HL-60/S4 (cell line): ENCODE measurements around the gene MGAT5B.

Source experiments
- in situ Hi-C: fragments of 300-500 bp; cut with MboI; formaldehyde crosslinking; loops from 2 replicates; pipeline ENCODE4 v1.14.3; 2022; ENCODE audit warnings: low sequenced_read_pairs

The MGAT5B gene

GRCh38 chr17:76873856-76874255 lies 5.7 kb downstream of the MGAT5B start:
- in situ Hi-C loops: loop anchor here (25.0 kb wide), 1 partner anchor 188 kb away; no protein-coding TSS in a partner anchor

- in situ Hi-C loops: no loop called here
Observed at GRCh38 chr17:76877437-76877836, 9.2 kb downstream of the MGAT5B start.

GRCh38 chr17:76878568-76878967 lies 10.4 kb downstream of the MGAT5B start:
- in situ Hi-C loops: no loop called here

- in situ Hi-C loops: no loop called here
Observed at GRCh38 chr17:76879254-76879653, 11.1 kb downstream of the MGAT5B start.

- in situ Hi-C loops: no loop called here
Observed at GRCh38 chr17:76879691-76880090, 11.5 kb downstream of the MGAT5B start.

- in situ Hi-C loops: no loop called here
Observed at GRCh38 chr17:76880268-76880667, 12.1 kb downstream of the MGAT5B start.

- in situ Hi-C loops: no loop called here
Observed at GRCh38 chr17:76880971-76881370, 12.8 kb downstream of the MGAT5B start.

- in situ Hi-C loops: no loop called here
Observed at GRCh38 chr17:76881408-76881807, 13.2 kb downstream of the MGAT5B start.

GRCh38 chr17:76881966-76882365 lies 13.8 kb downstream of the MGAT5B start:
- in situ Hi-C loops: no loop called here

- in situ Hi-C loops: no loop called here
Observed at GRCh38 chr17:76883744-76884525, 15.7 kb downstream of the MGAT5B start.

- in situ Hi-C loops: no loop called here
Observed at GRCh38 chr17:76884995-76885893, 17.0 kb downstream of the MGAT5B start.

GRCh38 chr17:76885894-76886290 lies 17.7 kb downstream of the MGAT5B start:
- in situ Hi-C loops: no loop called here

- in situ Hi-C loops: no loop called here
Observed at GRCh38 chr17:76886395-76886794, 18.2 kb downstream of the MGAT5B start.

GRCh38 chr17:76887802-76888201 lies 19.6 kb downstream of the MGAT5B start:
- in situ Hi-C loops: no loop called here

- in situ Hi-C loops: no loop called here
Observed at GRCh38 chr17:76888661-76889060, 20.5 kb downstream of the MGAT5B start.

GRCh38 chr17:76889323-76889722 lies 21.1 kb downstream of the MGAT5B start:
- in situ Hi-C loops: no loop called here

- in situ Hi-C loops: no loop called here
Observed at GRCh38 chr17:76892329-76892728, 24.1 kb downstream of the MGAT5B start.

- in situ Hi-C loops: no loop called here
Observed at GRCh38 chr17:76893623-76894334, 25.6 kb downstream of the MGAT5B start.

GRCh38 chr17:76894842-76895241 lies 26.6 kb downstream of the MGAT5B start:
- in situ Hi-C loops: no loop called here

- in situ Hi-C loops: no loop called here
Observed at GRCh38 chr17:76897023-76897422, 28.8 kb downstream of the MGAT5B start.

- in situ Hi-C loops: no loop called here
Observed at GRCh38 chr17:76899414-76899813, 31.2 kb downstream of the MGAT5B start.
